Testis (tissue), 3 donors: ENCODE measurements around the gene ATOSB. TPM values are rescaled to one million over a fixed set of nuclear protein-coding genes. Genes with fewer than 3 reads are reported as not detected.

Experiments
- DNase-seq: peaks from one replicate; pipeline ENCODE4 v3.0.0-alpha.2; 2019
- H3K27ac ChIP-seq, 2 donors: fragments of 200-600 bp; sonication (generic); one replicate each; pipeline ENCODE4 v1.5.1; 2019
- H3K27me3 ChIP-seq: fragments of 200-600 bp; sonication (generic); one replicate; pipeline ENCODE4 v1.5.1; 2019
- H3K36me3 ChIP-seq: fragments of 200-600 bp; sonication (generic); one replicate; pipeline ENCODE4 v1.5.1; 2017; ENCODE audit warnings: low read depth; ENCODE audit errors: missing control alignments
- H3K4me1 ChIP-seq: fragments of 200-600 bp; sonication (generic); one replicate; pipeline ENCODE4 v1.5.1; 2019
- H3K4me3 ChIP-seq, 2 donors: fragments of 200-600 bp; sonication (generic); one replicate each; pipeline ENCODE4 v1.5.1; 2017 to 2019
- H3K9me3 ChIP-seq: fragments of 200-600 bp; sonication (generic); one replicate; pipeline ENCODE4 v1.5.1; 2017
- POLR2A ChIP-seq: fragments of 450-650 bp; IDR thresholded peaks from one replicate; pipeline ENCODE4 v1.6.1; 2017; ENCODE audit warnings: antibody characterized with exemption, mild to moderate bottlenecking, moderate library complexity
- WGBS, 2 donors: methylation state at CpG; one replicate each; pipeline ENCODE4 v1.1.5; 2018; 5-methylcytosine and 5-hydroxymethylcytosine counted together
- intact Hi-C: fragments of 100-400 bp; cut with DNase I; formaldehyde crosslinking; loops from one replicate; pipeline ENCODE4 v1.15.1; 2023; ENCODE audit warnings: low total_unique reads
- polyA plus RNA-seq: library from polyadenylated mRNA; stranded (reverse); fragments of 350-450 nt; fragmentation: Illumina TruSeq; extraction: RNeasy Lipid Tissue Mini Kit (QIAGEN cat#74804); gene quantifications from one replicate; pipeline ENCODE4 v1.2.3, GENCODE V29; 2014; ENCODE audit warnings: low read depth, low replicate concordance; ENCODE audit not compliant: insufficient read depth
- total RNA-seq, 2 donors: library from RNA; depleted of rRNA; stranded (reverse); fragments of >200 nt; gene quantifications; one replicate each; pipeline ENCODE4 v1.2.3, GENCODE V29; 2016
- TF ChIP-seq, protein P1 (sequence below), 3 experiments: fragments of 450-650 bp in 2 of 3; fragments of 200-600 bp in 1 of 3; sonication (generic) in 1 of 3; IDR thresholded peaks; one replicate each; pipeline ENCODE4 v1.5.1; 2016 to 2019; ENCODE audit warnings: antibody characterized with exemption in 3 of 3, mild to moderate bottlenecking in 2 of 3, moderate library complexity in 1 of 3

Gene ATOSB
- total and polyA plus RNA-seq, 3 donors from 2014 or later, result 15.9 to 19.6 (median 16.0) TPM

DNA sequence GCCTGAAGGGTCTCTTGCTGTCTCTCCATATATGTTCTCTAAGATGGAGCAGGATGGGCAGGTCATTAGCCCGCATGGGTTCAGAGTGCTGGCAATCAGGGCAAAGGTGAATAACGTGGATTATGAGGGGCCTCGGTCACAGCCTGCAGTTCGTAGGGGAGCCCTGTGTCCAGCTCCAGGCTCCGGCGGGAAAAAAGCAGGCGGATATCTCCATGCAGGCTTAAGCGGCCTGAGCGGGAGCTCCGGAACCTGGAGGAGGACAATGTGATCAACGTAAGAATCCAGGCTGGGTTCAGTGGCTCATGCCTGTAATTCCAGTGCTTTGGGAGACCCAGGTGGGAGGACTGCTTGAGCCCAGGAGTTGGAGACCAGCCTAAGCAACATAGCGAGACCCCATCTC is 10.5 kb downstream of the ATOSB start:
- intact Hi-C loops, result loop anchor here (10.0 kb wide), 1 partner anchor 110 kb away; no protein-coding TSS in a partner anchor
- no peak for DNase-seq
- H3K27ac ChIP-seq, result no peak overlapping the region
- peaks cover 12% of the 10 kb centered on the region for H3K4me1 ChIP-seq
- H3K9me3 ChIP-seq, result no peaks in the 10 kb centered on the region
- no peaks in the 10 kb centered on the region for H3K27me3 ChIP-seq
- H3K36me3 ChIP-seq, result no peaks in the 10 kb centered on the region
- no peak for TF ChIP-seq POLR2A
- TF ChIP-seq, protein P1, sequence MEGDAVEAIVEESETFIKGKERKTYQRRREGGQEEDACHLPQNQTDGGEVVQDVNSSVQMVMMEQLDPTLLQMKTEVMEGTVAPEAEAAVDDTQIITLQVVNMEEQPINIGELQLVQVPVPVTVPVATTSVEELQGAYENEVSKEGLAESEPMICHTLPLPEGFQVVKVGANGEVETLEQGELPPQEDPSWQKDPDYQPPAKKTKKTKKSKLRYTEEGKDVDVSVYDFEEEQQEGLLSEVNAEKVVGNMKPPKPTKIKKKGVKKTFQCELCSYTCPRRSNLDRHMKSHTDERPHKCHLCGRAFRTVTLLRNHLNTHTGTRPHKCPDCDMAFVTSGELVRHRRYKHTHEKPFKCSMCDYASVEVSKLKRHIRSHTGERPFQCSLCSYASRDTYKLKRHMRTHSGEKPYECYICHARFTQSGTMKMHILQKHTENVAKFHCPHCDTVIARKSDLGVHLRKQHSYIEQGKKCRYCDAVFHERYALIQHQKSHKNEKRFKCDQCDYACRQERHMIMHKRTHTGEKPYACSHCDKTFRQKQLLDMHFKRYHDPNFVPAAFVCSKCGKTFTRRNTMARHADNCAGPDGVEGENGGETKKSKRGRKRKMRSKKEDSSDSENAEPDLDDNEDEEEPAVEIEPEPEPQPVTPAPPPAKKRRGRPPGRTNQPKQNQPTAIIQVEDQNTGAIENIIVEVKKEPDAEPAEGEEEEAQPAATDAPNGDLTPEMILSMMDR (IDR thresholded peaks at IDR 0.05), result no peak
- 78 to 91% methylated on average over 7 to 12 of the region's 12 CpGs for WGBS, 2 donors
- H3K4me3 ChIP-seq, result no peak overlapping the region

DNA sequence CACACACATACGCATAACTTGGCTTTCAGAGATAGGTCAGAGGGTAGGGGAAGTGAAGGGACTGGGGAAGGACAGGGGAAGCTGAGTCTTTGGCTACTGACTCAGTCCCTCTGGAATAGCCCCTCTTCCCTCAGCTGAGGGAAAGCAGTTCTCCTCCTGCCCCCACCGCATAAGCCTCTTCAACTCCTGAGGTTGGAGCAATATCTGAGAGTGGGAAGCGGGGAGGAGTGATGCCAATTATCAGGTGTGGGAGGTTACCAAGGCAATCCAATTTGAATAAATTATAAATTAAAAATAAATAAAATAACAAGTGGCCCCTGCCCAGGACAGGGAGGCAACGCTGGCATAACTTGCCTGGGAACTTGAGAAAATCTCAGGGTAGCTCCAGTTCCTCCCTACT is 11.1 kb downstream of the ATOSB start:
- no peaks in the 10 kb centered on the region for H3K9me3 ChIP-seq
- TF ChIP-seq, protein P1 (IDR thresholded peaks at IDR 0.05), result no peak
- no peak for TF ChIP-seq POLR2A
- H3K36me3 ChIP-seq, result no peaks in the 10 kb centered on the region
- no peak for DNase-seq
- WGBS, 2 donors, result 88 to 90% methylated on average over 4 of the region's 4 CpGs
- H3K27ac ChIP-seq, result no peak overlapping the region
- intact Hi-C loops, result loop anchor here (10.0 kb wide), 1 partner anchor 110 kb away; no protein-coding TSS in a partner anchor
- H3K27me3 ChIP-seq, result no peaks in the 10 kb centered on the region
- H3K4me3 ChIP-seq, result no peak overlapping the region
- H3K4me1 ChIP-seq, result peaks cover 12% of the 10 kb centered on the region

DNA sequence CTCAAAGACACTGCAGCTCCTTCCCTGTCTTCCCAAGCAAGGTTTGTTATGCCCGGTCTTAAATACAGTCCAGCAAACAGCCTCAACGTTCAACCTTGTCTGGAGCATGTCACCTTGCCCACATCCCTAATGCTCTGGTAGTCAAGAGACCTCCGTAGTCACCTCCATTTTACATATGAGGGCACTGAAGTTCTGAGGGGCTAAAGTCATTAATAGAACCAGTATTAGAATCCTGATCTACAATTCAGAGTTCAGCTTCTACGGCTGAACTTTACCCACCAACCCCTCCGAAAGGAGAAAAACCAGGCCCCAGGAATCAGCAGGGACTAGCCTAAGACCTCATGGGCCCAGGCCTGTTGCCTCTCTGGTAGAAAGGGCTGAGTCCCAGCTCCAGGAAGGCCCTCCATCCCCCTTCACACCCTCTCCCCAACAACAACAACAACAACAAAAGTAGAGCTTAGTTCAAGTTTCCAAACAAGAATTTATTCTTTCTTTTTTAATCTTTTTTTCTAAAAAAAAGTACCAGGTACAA is 11.9 kb downstream of the ATOSB start:
- peaks cover 12% of the 10 kb centered on the region for H3K4me1 ChIP-seq
- H3K36me3 ChIP-seq, result no peaks in the 10 kb centered on the region
- intact Hi-C loops, result loop anchor here (10.0 kb wide), 1 partner anchor 109 kb away; no protein-coding TSS in a partner anchor
- H3K27me3 ChIP-seq, result no peaks in the 10 kb centered on the region
- H3K4me3 ChIP-seq, result peak overlapping the region; percentile 77 to 78
- 19 to 25% methylated on average over 5 of the region's 5 CpGs for WGBS, 2 donors
- no peak for TF ChIP-seq POLR2A
- TF ChIP-seq, protein P1 (IDR thresholded peaks at IDR 0.05), result no peak
- no peaks in the 10 kb centered on the region for H3K9me3 ChIP-seq
- H3K27ac ChIP-seq, result peak overlapping the region; percentile 60 to 90
- no peak for DNase-seq

GRCh38 chr9:35102769-35103659 is 12.6 kb downstream of the ATOSB start, which contains the start of gene STOML2:
STOML2 (minus strand) TSS chr9:35103131; CDS start chr9:35103094, 37 bp downstream.
- WGBS, 2 donors, result 0% methylated on average over 38 to 50 of the region's 57 CpGs
- Histone ChIP-seq H3K4me1 (peaks cover 12% of the 10 kb centered on the region), H3K4me3 (peak within 1 kb of the TSS; percentile 77 to 78), H3K27me3 (no peaks in the 10 kb centered on the region), H3K9me3 (no peaks in the 10 kb centered on the region), H3K27ac (peak within 1 kb of the TSS; percentile 60 to 90), H3K36me3 (no peaks in the 10 kb centered on the region)
- peak; percentile 98 for DNase-seq
- intact Hi-C loops, result loop anchor here (10.0 kb wide), 1 partner anchor 108 kb away; no protein-coding TSS in a partner anchor
- TF ChIP-seq POLR2A, result no peak
- TF ChIP-seq, protein P1 (IDR thresholded peaks at IDR 0.05), result no peak
